Measurements from ENCODE around the gene SUPT3H.
"Not testable (repeated sequence)": the region's sequence is repeated elsewhere in the genome, so short reads cannot be mapped to it uniquely, and the experiment has no call there.

Gene SUPT3H

DNA sequence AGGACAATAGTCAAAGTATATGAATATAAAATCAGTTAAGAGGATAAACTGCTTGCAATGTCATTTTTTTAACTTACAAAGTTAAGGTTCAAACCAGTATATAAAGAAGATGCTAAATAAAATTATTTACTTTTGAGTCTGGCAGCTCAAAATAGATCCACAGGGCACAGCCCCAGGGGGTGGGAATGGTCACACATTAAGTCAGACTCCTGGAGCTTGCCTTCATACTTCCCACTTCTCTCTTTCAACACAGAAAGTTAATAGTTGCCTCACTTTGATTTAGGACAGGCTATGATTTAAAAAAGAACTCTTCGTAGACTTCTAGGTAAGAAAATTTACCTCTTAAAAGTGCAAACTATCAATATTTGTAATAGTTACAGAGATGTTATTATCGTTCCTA lies 207.9 kb downstream of the SUPT3H start:
- DNase-seq = no peak

DNA sequence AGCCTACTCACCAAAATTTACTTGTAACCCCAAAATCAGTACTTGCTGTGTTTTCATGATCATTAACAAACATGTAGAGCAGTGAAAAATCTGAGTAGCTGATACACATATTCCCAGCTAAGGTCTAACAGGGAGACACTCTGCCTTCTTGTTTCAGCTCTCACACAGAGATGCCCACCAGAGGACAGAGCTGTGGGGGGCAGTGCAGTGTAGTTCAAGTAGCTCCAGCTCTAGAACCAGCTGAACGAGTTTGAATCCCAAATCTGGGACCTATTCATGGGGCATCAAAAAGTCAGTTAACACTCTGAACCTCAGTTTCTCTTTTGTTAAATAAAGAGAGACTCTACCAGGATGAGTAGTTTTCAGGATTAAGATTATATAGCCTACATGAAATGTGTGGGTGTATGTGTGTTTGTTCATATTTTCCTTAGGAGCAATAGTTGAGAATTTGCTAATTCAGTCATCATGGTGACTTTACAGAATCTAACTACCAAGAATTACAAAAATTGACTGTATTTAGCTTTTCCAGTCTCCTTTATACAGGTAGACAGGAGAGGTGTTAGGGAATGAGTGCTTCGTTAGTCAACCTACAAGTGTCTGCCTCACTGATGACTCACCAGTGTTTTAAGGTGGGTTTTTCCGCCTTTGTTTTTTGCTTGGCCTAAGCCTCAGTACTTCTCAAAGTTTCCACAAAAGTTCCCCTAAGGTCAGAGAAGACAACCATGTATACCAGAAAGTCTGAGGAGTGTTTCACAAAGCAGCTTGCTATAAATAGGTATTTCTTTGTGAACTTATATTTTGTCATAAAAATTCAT lies 213.6 kb downstream of the SUPT3H start:
- DNase-seq = peak; percentile 11

- DNase-seq = no peak
Observed at GRCh38 chr6:45160305-45160704, 217.4 kb downstream of the SUPT3H start.

DNA sequence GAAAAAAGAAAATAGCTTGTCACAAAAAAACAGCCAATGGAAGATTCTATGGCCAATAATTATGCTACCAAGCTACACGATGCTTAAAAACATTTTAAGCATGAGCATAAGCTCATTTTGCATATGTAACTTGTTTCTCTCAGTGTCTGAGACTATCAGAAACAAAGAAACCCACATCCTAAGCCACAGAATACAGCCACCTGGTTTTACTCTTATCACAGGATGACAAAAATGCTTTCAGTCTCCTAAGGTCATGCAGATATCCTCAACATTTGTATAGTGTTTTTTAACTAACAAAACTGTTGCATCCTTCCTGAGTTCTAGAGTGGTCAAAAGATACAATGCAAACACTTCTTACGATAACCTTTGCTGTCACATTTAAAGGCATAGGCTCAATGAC lies 221.7 kb downstream of the SUPT3H start:
- DNase-seq = peak; percentile 48

DNA sequence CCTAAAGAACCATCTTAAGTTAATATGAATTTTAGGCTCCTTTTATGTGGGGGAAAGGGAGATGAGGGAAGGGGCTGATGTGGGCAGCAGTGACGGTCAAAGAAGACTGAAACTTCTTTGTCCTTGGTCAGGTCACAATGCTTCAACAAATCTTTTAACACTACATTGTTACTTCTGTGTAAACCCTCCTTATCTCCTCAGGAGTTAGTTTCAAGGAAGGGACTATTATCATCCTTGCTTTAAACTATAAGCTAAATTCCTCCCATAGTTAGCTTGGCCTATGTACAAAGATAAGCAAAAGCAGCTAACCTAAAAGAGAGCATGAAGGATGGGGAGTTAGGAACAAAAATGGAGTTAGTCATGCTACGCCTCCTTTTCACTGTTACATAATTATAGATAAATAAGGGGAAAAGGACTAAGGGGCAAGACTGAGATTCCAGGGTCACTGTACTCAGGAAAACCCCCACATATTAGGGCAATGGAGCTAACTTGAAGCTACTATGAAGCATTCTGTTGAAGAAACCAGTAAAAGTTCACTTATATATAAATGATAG lies 222.3 kb downstream of the SUPT3H start:
- DNase-seq = no peak

DNA sequence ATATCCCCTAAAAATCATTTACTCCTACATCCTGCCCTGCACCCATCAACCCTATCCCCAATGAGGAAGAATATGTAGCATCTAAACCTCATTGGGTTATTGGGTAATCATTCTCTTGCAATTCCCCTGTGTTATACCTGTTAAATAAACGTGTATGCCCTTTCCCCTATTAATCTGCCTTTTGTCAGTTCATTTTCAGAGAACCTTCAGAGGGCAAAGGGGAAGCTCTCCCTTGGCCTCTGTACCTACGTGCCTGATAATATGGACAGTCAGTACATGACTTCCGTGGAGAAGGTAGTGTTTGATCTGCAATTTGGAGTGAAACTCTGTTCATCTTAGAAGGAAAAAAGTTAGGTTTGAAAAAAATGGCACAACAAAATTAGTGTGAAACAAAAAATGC lies 223.1 kb downstream of the SUPT3H start:
- no peak for DNase-seq

DNA sequence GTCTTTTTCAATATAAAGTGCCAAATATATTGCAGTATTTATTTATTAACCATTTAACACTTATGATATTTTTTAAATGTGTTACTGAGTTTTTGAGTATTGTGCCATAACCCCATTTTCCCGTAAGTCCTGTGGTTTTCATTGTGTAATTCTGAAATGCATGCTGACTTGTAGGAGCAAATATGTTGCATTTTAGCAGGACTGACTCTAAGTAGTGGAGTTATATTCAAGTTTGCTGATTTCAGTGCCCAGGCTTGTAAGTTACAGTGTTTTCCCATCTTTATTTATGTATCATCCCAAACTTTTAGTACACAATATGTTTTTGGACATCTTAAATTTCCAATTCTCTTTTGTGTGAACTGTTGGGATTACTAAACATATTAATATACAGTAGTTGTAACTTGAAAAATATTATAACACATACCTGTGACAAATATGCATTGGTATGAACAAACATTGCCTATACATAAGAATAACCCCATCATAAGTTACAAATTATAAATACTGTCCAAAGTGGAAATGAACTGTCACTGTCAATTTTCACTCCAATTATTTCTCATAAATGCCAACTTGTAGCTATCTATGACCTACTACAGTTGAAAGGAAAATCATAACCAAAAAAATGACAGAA lies 228.9 kb downstream of the SUPT3H start:
- no peak for DNase-seq

DNA sequence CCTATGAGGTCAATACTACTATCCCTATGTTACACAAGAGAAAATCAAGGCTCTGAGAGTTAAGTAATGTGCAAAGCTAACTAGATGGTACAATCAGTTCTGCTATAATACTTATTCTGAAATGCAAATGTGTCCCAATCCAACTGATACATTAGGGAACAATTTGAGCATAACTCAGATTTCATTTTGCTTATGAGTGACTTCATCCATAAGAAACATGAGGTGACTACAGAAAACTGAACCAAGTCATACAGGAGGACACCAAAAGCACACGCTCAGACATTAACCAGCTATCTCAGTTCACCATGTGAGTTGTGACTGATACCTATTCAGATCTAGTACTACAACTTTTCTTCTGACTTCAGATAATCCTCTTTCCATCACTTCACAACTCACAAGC lies 229.5 kb downstream of the SUPT3H start:
- DNase-seq = no peak

- DNase-seq = not testable (repeated sequence)
Observed at GRCh38 chr6:45145658-45146057, 232.1 kb downstream of the SUPT3H start.

- no peak for DNase-seq
Observed at GRCh38 chr6:45138765-45139164, 239.0 kb downstream of the SUPT3H start.

DNA sequence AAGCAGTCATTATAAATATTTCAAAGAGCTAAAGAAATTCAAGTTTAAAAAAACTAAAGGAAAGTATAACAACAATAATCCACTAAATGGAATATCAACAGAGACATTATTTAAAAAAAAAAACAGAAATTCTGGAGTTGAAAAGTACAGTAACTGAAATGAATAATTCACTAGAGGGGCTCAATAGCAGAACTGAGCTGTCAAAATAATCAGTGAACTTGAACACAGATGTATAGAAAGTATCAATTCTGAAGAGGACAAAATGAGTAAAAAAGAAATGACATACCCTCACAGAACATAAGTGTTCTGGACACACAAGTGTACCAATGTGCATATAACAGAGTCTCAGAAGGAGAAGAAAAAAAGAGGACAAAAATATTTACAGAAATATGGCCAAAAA lies 241.2 kb downstream of the SUPT3H start:
- DNase-seq = no peak

GRCh38 chr6:45132658-45133294 lies 245.0 kb downstream of the SUPT3H start:
- no peak for DNase-seq

DNA sequence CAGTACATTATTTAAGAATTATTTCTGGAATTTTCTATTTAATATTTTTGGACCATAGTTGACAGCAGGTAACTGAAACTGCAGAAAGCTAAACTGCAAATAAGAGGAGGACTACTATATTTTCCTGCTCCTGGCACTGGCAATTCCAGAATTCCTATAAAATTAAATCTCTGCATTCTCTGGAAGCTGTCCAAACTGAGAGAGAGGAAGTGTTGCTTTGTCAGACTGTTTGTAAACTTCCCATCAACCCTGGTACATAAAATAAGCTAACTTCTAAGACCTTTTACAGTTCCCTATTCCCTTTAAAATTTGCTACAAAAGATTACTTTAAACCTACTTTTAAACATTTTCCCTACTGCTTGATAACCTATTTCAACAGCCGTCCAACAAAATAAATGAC lies 245.7 kb downstream of the SUPT3H start:
- no peak for DNase-seq

DNA sequence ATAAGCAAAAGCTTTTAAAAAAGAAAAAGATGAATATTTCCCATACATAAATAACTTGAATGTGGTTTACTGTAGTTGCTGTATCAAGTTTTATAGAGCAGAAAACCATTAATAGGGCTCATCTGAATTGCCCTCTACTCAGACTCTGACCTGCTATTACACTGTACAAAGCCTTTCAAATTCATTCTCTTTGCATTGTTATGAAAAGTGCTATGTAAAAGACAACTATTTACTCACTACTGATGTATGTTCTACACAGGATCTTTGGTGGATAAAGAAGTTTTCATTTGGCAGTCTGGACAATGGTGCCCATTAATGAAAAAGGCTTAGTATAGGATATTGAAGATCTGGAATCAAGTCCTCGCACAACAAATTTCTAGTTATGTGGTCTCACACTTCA lies 248.7 kb downstream of the SUPT3H start:
- no peak for DNase-seq

DNA sequence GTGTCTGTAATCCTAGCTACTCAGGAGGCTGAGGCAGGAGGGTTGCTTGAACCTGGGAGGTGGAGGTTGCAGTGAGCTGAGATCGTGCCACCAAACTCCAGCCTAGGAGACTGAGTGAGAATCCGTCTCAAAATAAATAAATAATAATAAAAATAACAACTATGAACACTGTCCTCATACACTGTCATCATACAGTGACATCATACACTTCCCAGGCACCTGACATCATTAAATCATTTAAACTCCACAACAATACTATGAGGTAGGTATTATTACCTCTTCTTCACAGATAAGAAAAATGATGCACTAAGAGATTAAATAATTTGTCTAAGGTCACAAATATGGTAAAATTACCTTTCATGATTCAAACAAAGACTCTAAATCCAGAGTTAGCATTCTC lies 250.5 kb downstream of the SUPT3H start:
- DNase-seq = no peak

DNA sequence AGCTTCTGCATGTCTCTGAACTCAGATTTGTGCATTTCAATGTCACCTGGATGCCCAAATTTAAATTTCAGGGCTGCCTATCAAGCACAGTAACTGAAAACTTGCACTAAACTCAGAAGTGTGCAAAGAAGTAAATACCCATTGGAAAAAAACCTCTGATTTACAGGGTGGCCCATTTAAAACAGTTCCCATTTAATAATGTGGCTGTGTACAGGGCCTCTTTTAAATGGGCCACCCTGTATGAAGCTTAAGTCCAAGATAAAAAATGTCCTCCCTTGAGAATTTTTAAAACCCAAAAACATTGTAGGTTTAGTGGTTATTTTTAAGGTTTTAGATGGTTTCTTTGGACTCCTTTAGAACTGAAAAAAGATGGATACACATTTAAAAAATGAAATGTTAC lies 251.7 kb downstream of the SUPT3H start:
- DNase-seq = no peak

DNA sequence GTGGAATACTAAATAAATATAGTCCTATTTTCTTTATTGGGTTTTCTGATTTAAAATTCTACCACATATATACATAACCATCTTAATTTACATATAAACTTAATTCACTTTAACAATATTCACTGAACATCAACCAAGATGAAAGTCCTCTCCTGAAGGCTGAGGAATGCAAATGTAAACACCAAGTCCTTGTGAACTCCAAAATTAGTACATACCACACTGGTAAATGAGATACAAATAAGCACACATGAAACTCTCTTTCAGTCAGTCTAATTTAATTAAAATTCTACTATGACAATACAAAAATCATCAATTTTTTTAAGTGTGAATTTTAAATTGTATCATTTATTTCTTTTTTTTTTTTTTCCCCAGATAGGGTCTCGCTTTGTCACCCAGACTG lies 254.7 kb downstream of the SUPT3H start:
- no peak for DNase-seq

DNA sequence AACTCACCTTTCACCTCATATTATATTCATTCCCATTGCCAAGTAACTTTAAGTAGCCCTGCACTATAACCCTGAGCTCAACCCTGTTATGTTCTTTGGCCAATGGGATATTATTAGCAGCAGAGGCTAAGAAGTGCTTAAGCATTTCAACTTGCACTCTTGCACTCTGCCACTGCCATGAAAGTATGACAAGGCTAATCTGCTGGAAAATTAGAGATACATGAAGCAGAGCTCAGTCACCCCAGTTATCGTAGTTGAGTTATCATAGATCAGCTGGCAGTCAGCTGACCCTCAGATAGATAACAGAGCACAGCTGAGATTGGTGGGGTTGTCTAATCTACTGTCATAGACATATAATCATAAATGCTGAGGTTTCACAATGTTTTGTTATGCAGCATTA lies 259.0 kb downstream of the SUPT3H start:
- DNase-seq = no peak

DNA sequence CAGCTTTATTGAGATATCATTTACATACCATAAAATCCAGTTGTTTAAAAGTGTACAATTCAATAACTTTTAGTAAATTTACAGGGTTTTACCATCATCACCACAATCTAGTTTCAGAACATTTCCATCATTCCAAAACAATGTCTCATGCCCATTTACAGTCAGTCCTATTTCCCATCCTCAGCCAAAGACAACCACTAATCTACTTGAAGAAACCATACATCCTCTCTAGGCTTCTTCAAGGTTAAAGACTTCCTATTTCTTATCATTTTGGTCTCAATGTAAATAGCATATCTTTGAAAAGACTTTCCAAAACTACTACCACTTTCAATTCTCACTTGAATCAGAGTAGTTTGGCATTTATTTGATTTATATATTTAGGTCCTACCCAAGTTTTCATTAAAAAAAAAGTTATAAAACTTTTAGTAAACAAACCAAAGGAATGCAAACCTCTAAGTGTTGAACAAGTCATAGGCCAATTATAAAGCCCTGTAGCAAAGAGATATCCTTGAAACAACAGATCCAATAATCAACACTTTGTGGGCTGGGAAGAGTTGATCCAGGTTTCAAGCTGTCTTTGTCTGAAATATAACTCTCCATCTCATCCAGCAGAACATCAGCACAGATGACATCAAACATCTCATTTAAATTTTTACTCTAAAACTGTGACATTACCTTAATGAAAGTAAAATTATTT lies 260.9 kb downstream of the SUPT3H start:
- no peak for DNase-seq

GRCh38 chr6:45115696-45116095 lies 262.0 kb downstream of the SUPT3H start:
- DNase-seq = no peak

- no peak for DNase-seq
Observed at GRCh38 chr6:45112711-45113110, 265.0 kb downstream of the SUPT3H start.

GRCh38 chr6:45109551-45109950 lies 268.2 kb downstream of the SUPT3H start:
- DNase-seq = no peak

- DNase-seq = no peak
Observed at GRCh38 chr6:45105170-45105820, 272.4 kb downstream of the SUPT3H start.

Measured in CD4-positive, alpha-beta T cell treated with Interleukin-12 subunit alpha and Interleukin-12 subunit beta, for 1 hour (primary cell).